HG02870 (cell line): ENCODE results near the gene PCDHB4.
"Not testable (repeated sequence)": the region's sequence is repeated elsewhere in the genome, so short reads cannot be mapped to it uniquely, and the experiment has no call there.

Experiments
- ATAC-seq: cut with Tn5 transposase; IDR thresholded peaks from one replicate; pipeline ENCODE4 v1.9.1; 2021; ENCODE audit warnings: mild to moderate bottlenecking, moderate library complexity; ENCODE audit not compliant: unreplicated experiment

Gene PCDHB4

DNA sequence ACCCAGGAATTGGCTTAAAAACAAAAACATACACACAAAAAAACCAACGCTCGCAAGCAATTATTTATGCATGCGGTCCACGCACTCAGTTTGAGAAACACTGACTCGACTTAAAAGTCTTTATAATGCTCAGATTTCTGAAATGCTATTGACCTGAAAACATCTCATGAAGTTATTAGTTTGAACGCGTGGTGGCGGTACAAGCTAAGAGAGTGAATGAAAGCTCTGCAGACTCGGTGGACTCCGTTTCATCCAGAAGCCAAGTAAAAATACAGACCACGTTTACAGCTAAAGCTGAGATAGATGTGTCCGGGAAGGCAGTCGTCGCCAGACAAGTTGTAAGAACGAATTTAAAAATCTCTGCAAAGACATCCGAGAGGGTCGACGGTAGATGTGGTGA is 28.2 kb downstream of the PCDHB4 start, which contains the start of gene PCDHB6:
Gene PCDHB6, plus strand, starts transcription at position 246 of the 400 bp plus-strand sequence. CDS start 201 bp downstream, outside the sequence.
- ATAC-seq = no peak

DNA sequence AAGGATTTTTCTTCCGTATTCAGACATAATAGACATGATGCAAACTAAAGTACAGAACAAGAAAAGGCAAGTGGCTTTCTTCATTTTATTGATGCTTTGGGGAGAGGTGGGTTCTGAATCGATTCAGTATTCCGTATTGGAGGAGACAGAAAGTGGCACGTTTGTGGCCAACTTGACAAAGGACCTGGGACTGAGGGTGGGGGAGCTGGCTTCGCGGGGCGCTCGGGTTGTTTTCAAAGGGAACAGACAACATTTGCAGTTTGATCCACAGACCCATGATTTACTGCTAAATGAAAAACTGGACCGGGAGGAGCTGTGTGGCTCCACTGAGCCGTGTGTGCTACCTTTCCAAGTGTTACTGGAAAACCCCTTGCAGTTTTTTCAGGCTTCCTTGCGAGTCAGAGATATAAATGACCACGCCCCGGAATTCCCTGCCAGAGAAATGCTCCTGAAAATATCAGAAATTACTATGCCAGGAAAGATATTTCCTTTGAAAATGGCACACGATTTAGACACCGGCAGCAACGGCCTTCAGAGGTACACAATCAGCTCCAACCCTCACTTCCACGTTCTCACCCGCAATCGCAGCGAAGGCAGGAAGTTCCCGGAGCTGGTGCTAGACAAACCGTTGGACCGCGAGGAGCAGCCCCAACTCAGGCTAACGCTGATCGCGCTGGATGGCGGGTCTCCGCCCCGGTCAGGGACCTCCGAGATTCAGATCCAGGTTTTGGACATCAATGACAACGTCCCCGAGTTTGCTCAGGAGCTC is 28.8 kb downstream of the PCDHB4 start:
- no peak for ATAC-seq

DNA sequence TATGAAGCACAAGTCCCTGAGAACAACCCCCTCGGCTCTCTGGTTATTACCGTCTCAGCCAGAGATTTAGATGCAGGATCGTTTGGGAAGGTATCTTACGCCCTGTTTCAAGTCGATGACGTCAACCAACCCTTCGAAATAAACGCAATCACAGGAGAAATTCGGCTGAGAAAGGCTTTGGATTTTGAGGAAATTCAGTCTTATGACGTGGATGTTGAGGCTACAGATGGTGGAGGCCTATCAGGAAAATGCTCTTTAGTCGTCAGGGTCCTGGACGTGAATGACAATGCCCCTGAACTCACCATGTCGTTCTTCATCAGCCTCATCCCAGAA is 29.3 kb downstream of the PCDHB4 start:
- ATAC-seq = no peak

DNA sequence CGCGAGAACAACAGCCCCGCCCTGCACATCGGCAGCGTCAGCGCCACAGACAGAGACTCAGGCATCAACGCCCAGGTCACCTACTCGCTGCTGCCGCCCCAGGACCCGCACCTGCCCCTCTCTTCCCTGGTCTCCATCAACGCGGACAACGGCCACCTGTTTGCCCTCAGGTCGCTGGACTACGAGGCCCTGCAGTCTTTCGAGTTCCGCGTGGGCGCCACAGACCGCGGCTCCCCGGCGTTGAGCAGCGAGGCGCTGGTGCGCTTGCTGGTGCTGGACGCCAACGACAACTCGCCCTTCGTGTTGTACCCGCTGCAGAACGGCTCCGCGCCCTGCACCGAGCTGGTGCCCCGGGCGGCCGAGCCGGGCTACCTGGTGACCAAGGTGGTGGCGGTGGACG is 30.0 kb downstream of the PCDHB4 start:
- ATAC-seq = not testable (repeated sequence)

DNA sequence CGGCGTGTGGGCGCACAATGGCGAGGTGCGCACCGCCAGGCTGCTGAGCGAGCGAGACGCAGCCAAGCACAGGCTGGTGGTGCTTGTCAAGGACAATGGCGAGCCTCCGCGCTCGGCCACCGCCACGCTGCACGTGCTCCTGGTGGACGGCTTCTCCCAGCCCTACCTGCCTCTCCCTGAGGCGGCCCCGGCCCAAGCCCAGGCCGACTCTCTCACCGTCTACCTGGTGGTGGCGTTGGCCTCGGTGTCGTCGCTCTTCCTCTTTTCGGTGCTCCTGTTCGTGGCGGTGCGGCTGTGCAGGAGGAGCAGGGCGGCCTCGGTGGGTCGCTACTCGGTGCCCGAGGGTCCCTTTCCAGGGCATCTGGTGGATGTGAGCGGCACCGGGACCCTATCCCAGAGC is 30.5 kb downstream of the PCDHB4 start:
- ATAC-seq = not testable (repeated sequence)

DNA sequence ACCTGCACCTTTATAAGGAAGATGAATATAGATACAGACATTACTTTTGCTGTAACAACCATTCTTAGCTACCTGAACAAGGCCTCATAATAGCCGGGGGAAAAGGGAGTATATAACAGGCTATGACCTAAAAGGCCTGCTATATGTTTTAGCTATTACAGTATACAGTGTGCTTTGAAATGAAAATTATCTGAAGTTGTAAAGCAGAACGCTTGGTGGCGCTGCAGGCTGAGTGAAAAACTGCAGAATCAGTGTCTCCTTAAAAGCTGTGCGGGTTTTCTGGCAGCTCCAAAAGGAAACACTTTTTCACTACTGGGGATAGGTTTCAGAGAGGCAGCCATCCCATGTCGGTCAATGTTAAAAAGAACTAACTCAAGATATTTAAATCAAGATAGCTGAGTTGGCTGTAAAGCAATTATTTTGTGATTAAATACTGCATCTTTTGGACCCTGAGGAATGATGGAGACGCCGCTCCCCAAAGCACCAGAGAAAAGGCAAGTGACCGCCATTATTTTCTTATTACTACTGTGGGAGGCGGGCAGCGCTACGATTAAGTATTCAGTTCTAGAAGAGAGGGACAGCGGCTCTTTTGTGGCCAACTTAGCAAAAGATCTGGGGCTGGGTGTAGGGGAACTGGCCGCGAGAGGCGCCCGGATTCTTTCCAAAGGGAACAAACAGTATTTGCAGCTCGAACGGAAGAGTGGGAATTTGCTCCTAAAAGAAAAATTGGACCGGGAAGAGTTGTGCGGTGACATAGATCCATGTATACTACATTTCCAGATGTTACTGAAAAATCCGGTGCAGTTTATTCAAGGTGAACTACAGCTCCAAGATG is 34.1 kb downstream of the PCDHB4 start:
- ATAC-seq = no peak

DNA sequence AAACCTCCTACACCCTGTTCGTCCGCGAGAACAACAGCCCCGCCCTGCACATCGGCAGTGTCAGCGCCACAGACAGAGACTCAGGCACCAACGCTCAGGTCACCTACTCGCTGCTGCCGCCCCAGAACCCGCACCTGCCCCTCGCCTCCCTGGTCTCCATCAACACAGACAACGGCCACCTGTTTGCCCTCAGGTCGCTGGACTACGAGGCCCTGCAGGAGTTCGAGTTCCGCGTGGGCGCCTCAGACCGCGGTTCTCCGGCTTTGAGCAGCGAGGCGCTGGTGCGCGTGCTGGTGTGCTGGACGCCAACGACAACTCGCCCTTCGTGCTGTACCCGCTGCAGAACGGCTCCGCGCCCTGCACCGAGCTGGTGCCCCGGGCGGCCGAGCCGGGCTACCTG is 35.7 kb downstream of the PCDHB4 start:
- ATAC-seq = not testable (repeated sequence)

DNA sequence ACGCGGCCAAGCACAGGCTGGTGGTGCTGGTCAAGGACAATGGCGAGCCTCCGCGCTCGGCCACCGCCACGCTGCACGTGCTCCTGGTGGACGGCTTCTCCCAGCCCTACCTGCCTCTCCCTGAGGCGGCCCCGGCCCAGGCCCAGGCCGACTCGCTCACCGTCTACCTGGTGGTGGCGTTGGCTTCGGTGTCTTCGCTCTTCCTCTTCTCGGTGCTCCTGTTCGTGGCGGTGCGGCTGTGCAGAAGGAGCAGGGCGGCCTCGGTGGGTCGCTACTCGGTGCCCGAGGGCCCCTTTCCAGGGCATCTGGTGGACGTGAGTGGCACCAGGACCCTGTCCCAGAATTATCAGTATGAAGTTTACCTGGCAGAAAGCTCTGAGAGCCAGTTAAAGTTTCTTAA is 36.3 kb downstream of the PCDHB4 start:
- not testable (repeated sequence) for ATAC-seq

DNA sequence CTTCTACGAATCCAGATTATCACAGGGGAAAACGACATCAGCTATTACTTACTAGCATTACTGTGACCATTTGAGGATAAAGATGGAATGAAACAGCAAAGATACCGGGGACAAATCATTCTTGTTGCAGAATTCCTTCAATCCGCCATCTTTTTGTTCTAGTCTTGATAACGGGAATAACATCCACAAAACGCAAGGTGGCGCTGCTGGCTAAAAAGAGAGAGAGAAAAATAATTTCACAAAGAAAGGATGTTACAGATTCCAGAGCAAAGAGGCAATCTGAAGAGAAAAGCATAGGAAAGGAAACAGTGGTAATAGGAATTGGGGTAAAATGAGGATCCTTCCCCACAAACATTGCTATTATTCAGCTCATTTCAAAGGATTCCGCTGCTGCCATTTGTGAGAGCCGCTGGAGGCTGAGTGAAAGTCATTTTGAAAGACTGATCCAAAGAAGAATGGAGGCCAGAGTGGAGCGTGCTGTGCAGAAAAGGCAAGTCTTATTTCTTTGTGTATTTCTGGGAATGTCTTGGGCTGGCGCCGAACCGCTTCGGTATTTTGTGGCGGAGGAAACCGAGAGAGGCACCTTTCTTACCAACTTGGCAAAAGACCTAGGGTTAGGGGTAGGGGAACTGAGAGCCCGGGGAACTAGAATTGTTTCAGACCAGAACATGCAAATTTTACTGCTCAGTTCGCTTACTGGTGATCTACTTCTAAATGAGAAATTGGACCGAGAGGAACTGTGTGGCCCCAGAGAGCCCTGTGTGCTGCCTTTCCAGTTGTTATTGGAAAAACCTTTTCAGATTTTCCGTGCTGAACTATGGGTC is 51.0 kb downstream of the PCDHB4 start, which contains the start of gene PCDHB7:
Gene PCDHB7, plus strand, starts transcription at position 264 of the 824 bp plus-strand sequence. Its CDS starts 192 bp downstream, at position 456.
- ATAC-seq = no peak

DNA sequence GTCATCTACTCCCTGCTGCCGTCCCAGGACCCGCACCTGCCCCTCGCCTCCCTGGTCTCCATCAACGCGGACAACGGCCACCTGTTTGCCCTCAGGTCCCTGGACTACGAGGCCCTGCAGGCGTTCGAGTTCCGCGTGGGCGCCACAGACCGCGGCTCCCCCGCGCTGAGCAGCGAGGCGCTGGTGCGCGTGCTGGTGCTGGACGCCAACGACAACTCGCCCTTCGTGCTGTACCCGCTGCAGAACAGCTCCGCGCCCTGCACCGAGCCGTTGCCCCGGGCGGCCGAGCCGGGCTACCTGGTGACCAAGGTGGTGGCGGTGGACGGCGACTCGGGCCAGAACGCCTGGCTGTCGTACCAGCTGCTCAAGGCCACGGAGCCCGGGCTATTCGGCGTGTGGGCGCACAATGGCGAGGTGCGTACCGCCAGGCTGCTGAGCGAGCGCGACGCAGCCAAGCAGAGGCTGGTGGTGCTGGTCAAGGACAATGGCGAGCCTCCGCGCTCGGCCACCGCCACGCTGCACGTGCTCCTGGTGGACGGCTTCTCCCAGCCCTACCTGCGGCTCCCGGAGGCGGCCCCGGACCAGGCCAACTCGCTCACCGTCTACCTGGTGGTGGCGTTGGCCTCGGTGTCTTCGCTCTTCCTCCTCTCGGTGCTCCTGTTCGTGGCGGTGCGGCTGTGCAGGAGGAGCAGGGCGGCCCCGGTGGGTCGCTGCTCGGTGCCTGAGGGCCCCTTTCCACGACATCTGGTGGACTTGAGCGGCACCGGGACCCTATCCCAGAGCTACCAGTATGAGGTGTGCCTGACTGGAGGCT is 52.9 kb downstream of the PCDHB4 start:
- ATAC-seq = not testable (repeated sequence)
